ENCODE data around the gene SMPDL3A. TPM values are rescaled to one million over a fixed set of nuclear protein-coding genes. Genes with fewer than 3 reads are reported as not detected.

Gene SMPDL3A
- total RNA-seq, 2 experiments from 2014 or later = 0.22 to 0.52 TPM

DNA sequence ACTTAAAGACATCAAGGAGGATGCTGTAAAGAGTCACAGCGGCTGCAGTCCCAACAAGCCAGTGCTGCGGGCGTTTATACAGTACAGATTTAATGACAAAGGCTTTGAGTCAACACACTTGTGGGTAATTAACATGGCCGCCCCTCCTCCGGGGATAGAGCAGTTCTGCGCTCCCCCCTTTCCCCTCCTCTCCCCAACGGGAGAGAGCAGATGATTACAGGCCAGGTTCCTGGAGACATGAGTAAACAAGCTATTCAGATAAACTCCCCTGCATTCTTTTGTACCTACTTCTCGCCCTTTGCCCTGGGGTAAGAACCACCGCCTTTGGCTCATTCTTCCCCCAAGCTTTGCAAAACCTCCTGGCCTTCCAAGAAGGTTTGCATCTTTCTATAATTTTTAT is 33.2 kb upstream of the SMPDL3A start:
- H3K27me3 ChIP-seq (ENCODE audit: control insufficient read depth in 1 of 2, insufficient read depth in 2 of 2, low read length in 2 of 2) = no peaks in the 10 kb centered on the region
- no peaks in the 10 kb centered on the region for H3K9me3 Mint-ChIP-seq
- intact Hi-C loops (cut with DNase I, micrococcal nuclease) = no loop called here
- H3K27ac Mint-ChIP-seq = no peak overlapping the region
- POLR2A ChIA-PET = no interaction called here
- ATAC-seq (ENCODE audit: poor library complexity) = no peak
- no peak overlapping the region for H3K4me3 Mint-ChIP-seq
- H3K9me3 ChIP-seq (ENCODE audit: control insufficient read depth in 1 of 2, insufficient read depth in 1 of 2, low read length in 2 of 2) = no peaks in the 10 kb centered on the region
- H3K4me3 ChIP-seq (ENCODE audit: low read length) = no peak overlapping the region
- H3K36me3 Mint-ChIP-seq (ENCODE audit: low read depth) = no peaks in the 10 kb centered on the region
- no peak for DNase-seq
- no peaks in the 10 kb centered on the region for H3K27me3 Mint-ChIP-seq
- H3K36me3 ChIP-seq (ENCODE audit: insufficient read depth, low read length) = no peaks in the 10 kb centered on the region
- H3K27ac ChIP-seq (ENCODE audit: low read depth in 1 of 2, low read length in 2 of 2) = no peak overlapping the region
- TF ChIP-seq, protein P1, sequence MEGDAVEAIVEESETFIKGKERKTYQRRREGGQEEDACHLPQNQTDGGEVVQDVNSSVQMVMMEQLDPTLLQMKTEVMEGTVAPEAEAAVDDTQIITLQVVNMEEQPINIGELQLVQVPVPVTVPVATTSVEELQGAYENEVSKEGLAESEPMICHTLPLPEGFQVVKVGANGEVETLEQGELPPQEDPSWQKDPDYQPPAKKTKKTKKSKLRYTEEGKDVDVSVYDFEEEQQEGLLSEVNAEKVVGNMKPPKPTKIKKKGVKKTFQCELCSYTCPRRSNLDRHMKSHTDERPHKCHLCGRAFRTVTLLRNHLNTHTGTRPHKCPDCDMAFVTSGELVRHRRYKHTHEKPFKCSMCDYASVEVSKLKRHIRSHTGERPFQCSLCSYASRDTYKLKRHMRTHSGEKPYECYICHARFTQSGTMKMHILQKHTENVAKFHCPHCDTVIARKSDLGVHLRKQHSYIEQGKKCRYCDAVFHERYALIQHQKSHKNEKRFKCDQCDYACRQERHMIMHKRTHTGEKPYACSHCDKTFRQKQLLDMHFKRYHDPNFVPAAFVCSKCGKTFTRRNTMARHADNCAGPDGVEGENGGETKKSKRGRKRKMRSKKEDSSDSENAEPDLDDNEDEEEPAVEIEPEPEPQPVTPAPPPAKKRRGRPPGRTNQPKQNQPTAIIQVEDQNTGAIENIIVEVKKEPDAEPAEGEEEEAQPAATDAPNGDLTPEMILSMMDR (IDR thresholded peaks at IDR 0.05) = no peak
- peaks cover 21% of the 10 kb centered on the region for H3K4me1 Mint-ChIP-seq (ENCODE audit: low read depth)
- H3K4me1 ChIP-seq (ENCODE audit: insufficient read depth, low read length) = peaks cover 3% of the 10 kb centered on the region
- CTCF ChIA-PET = no interaction called here

- DNase-seq (peak in 2 of 14 experiments; percentile 35 to 53), ATAC-seq (ENCODE audit: poor library complexity) (no peak)
- ChIA-PET POLR2A (no interaction called here), CTCF (no interaction called here)
- Mint-ChIP-seq H3K36me3 (ENCODE audit: low read depth) (no peaks in the 10 kb centered on the region), H3K4me1 (ENCODE audit: low read depth) (no peaks in the 10 kb centered on the region), H3K27me3 (no peaks in the 10 kb centered on the region), H3K9me3 (no peaks in the 10 kb centered on the region), H3K4me3 (no peak overlapping the region), H3K27ac (no peak overlapping the region)
- H3K27me3 ChIP-seq (ENCODE audit: control insufficient read depth in 1 of 2, insufficient read depth in 2 of 2, low read length in 2 of 2) = no peaks in the 10 kb centered on the region
- no peaks in the 10 kb centered on the region for H3K4me1 ChIP-seq (ENCODE audit: insufficient read depth, low read length)
- no peak overlapping the region for H3K27ac ChIP-seq (ENCODE audit: low read depth in 1 of 2, low read length in 2 of 2)
- no peaks in the 10 kb centered on the region for H3K9me3 ChIP-seq (ENCODE audit: control insufficient read depth in 1 of 2, insufficient read depth in 1 of 2, low read length in 2 of 2)
- no peak overlapping the region for H3K4me3 ChIP-seq (ENCODE audit: low read length)
- H3K36me3 ChIP-seq (ENCODE audit: insufficient read depth, low read length) = no peaks in the 10 kb centered on the region
- TF ChIP-seq, protein P1 (IDR thresholded peaks at IDR 0.05) = no peak
- intact Hi-C loops (cut with DNase I, micrococcal nuclease) = no loop called here
These were observed 30.1 kb upstream of the SMPDL3A start for GRCh38 chr6:122758927-122759334.

DNA sequence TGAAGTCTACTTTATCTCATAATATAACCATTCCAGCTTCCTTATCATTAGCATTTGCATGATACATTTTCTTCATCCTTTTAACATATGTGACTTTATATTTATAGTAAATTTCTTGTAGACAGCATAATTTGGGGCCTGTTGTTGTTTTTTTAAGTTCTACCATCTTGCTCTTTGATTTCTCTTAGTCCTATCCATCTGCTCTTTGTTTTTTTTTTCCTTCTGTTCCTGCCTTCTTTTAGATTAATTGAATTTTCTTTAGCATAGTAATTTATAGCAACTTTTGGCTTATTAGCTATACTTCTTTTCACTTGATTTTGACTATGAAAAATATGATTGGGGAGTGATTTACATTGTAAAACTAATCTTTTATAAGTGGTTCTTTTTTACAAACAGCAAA is 28.7 kb upstream of the SMPDL3A start:
- TF ChIP-seq, protein P1 (IDR thresholded peaks at IDR 0.05) = no peak
- Mint-ChIP-seq H3K27me3 (no peaks in the 10 kb centered on the region), H3K4me3 (no peak overlapping the region), H3K4me1 (ENCODE audit: low read depth) (no peaks in the 10 kb centered on the region), H3K27ac (no peak overlapping the region), H3K9me3 (no peaks in the 10 kb centered on the region), H3K36me3 (ENCODE audit: low read depth) (no peaks in the 10 kb centered on the region)
- CTCF ChIA-PET = no interaction called here
- H3K27ac ChIP-seq (ENCODE audit: low read depth in 1 of 2, low read length in 2 of 2) = no peak overlapping the region
- no peaks in the 10 kb centered on the region for H3K9me3 ChIP-seq (ENCODE audit: control insufficient read depth in 1 of 2, insufficient read depth in 1 of 2, low read length in 2 of 2)
- POLR2A ChIA-PET = no interaction called here
- no peak overlapping the region for H3K4me3 ChIP-seq (ENCODE audit: low read length)
- no peaks in the 10 kb centered on the region for H3K27me3 ChIP-seq (ENCODE audit: control insufficient read depth in 1 of 2, insufficient read depth in 2 of 2, low read length in 2 of 2)
- DNase-seq = no peak
- no peaks in the 10 kb centered on the region for H3K4me1 ChIP-seq (ENCODE audit: insufficient read depth, low read length)
- no peaks in the 10 kb centered on the region for H3K36me3 ChIP-seq (ENCODE audit: insufficient read depth, low read length)
- intact Hi-C loops (cut with DNase I, micrococcal nuclease) = no loop called here
- no peak for ATAC-seq (ENCODE audit: poor library complexity)

Measured in CD4-positive, alpha-beta T cell (primary cell).